ENCODE data around the gene RNF25. TPM values are rescaled to one million over a fixed set of nuclear protein-coding genes. Genes with fewer than 3 reads are reported as not detected.
"Not testable (repeated sequence)": the region's sequence is repeated elsewhere in the genome, so short reads cannot be mapped to it uniquely, and the experiment has no call there.

Gene RNF25
- total RNA-seq, 4 donors from 2014 or later, result 5.6 to 33.8 (median 11.5) TPM

GRCh38 chr2:218701806-218702205, 30.0 kb upstream of the RNF25 start:
- no peak overlapping the region for H3K27ac ChIP-seq
- H3K27me3 ChIP-seq, result no peaks in the 10 kb centered on the region
- H3K4me3 ChIP-seq, result no peak overlapping the region
- H3K36me3 ChIP-seq, result no peaks in the 10 kb centered on the region
- no peaks in the 10 kb centered on the region for H3K4me1 ChIP-seq
- DNase-seq, result no peak
- no peak for TF ChIP-seq CTCF (IDR thresholded peaks at IDR 0.05)
- no peak for TF ChIP-seq POLR2A (IDR thresholded peaks at IDR 0.05)
- intact Hi-C loops (cut with DNase I; ENCODE audit: low total_unique reads), result no loop called here
- no peaks in the 10 kb centered on the region for H3K9me3 ChIP-seq

GRCh38 chr2:218698885-218699284, 27.1 kb upstream of the RNF25 start:
- TF ChIP-seq CTCF (IDR thresholded peaks at IDR 0.05) (no peak), POLR2A (IDR thresholded peaks at IDR 0.05) (no peak)
- no peak overlapping the region for H3K4me3 ChIP-seq

GRCh38 chr2:218694405-218695145, 22.8 kb upstream of the RNF25 start:
- Histone ChIP-seq H3K36me3 (no peaks in the 10 kb centered on the region), H3K4me1 (no peaks in the 10 kb centered on the region), H3K27me3 (no peaks in the 10 kb centered on the region), H3K4me3 (no peak overlapping the region), H3K9me3 (no peaks in the 10 kb centered on the region), H3K27ac (no peak overlapping the region)
- TF ChIP-seq POLR2A (IDR thresholded peaks at IDR 0.05) (no peak), CTCF (IDR thresholded peaks at IDR 0.05) (no peak)
- DNase-seq, result no peak
- intact Hi-C loops (cut with DNase I; ENCODE audit: low total_unique reads), result no loop called here

More at GRCh38 chr2:218698885-218699284, 27.1 kb upstream of the RNF25 start:
- intact Hi-C loops (cut with DNase I; ENCODE audit: low total_unique reads), result no loop called here
- Histone ChIP-seq H3K27ac (no peak overlapping the region), H3K27me3 (no peaks in the 10 kb centered on the region), H3K36me3 (no peaks in the 10 kb centered on the region), H3K4me1 (no peaks in the 10 kb centered on the region), H3K9me3 (no peaks in the 10 kb centered on the region)
- DNase-seq, result no peak

- H3K9me3 ChIP-seq, result no peaks in the 10 kb centered on the region
- H3K4me3 ChIP-seq, result no peak overlapping the region
- H3K27me3 ChIP-seq, result no peaks in the 10 kb centered on the region
- no peak for DNase-seq
- H3K4me1 ChIP-seq, result no peaks in the 10 kb centered on the region
- peak overlapping the region; percentile 36 to 69 for H3K27ac ChIP-seq
- TF ChIP-seq CTCF (IDR thresholded peaks at IDR 0.05), result no peak
- no peak for TF ChIP-seq POLR2A (IDR thresholded peaks at IDR 0.05)
- intact Hi-C loops (cut with DNase I; ENCODE audit: low total_unique reads), result no loop called here
- H3K36me3 ChIP-seq, result no peaks in the 10 kb centered on the region
Measured at GRCh38 chr2:218691234-218691633, 19.4 kb upstream of the RNF25 start.

GRCh38 chr2:218687400-218688060, 15.7 kb upstream of the RNF25 start:
- intact Hi-C loops (cut with DNase I; ENCODE audit: low total_unique reads); H3K9me3 ChIP-seq; H3K27me3 ChIP-seq; H3K36me3 ChIP-seq; H3K4me3 ChIP-seq; H3K4me1 ChIP-seq; H3K27ac ChIP-seq: not testable (repeated sequence)
- peak in 1 of 2 donors; percentile 38 for DNase-seq
- TF ChIP-seq CTCF (IDR thresholded peaks at IDR 0.05), result peak; percentile 58 to 67 (median 59)

All from uterus (tissue), 4 donors.